ENCODE results near the gene ECHDC1.

Gene ECHDC1

GRCh38 chr6:127383988-127384387, 40.6 kb upstream of the ECHDC1 start:
- CTCF ChIA-PET = no interaction called here
- Histone ChIP-seq H3K27ac (ENCODE audit: insufficient read depth in 1 of 2, low read depth in 1 of 2, low read length in 2 of 2, poor library complexity in 1 of 2, severe bottlenecking in 2 of 2) (no peak overlapping the region), H3K4me3 (ENCODE audit: control insufficient read depth in 1 of 7, extremely low read depth in 1 of 7, insufficient read depth in 4 of 7, low read depth in 2 of 7, low read length in 6 of 7) (no peak overlapping the region), H3K36me3 (ENCODE audit: control insufficient read depth in 4 of 4, insufficient read depth in 4 of 4, low read length in 3 of 4) (no peaks in the 10 kb centered on the region), H3K9me3 (ENCODE audit: control extremely low read depth in 1 of 5, control insufficient read depth in 4 of 5, insufficient read depth in 2 of 5, low read depth in 1 of 5, low read length in 4 of 5) (no peaks in the 10 kb centered on the region), H3K27me3 (replicated peaks in 2 of 5; ENCODE audit: control insufficient read depth in 4 of 5, insufficient read depth in 5 of 5, low read length in 4 of 5) (no peaks in the 10 kb centered on the region), H3K4me1 (ENCODE audit: control extremely low read depth in 1 of 4, control insufficient read depth in 4 of 4, insufficient read depth in 4 of 4, low read length in 3 of 4) (peaks cover 0 to 6% (median 0%) of the 10 kb centered on the region in 4 experiments)
- WGBS (ENCODE audit: insufficient coverage) = no CpG with 5 or more reads among the region's 1 CpG
- POLR2A ChIA-PET = no interaction called here
- DNase-seq = no peak

GRCh38 chr6:127382413-127382812, 39.0 kb upstream of the ECHDC1 start:
- Histone ChIP-seq H3K9me3 (ENCODE audit: control extremely low read depth in 1 of 5, control insufficient read depth in 4 of 5, insufficient read depth in 2 of 5, low read depth in 1 of 5, low read length in 4 of 5) (no peaks in the 10 kb centered on the region), H3K36me3 (ENCODE audit: control insufficient read depth in 4 of 4, insufficient read depth in 4 of 4, low read length in 3 of 4) (no peaks in the 10 kb centered on the region), H3K27ac (ENCODE audit: insufficient read depth in 1 of 2, low read depth in 1 of 2, low read length in 2 of 2, poor library complexity in 1 of 2, severe bottlenecking in 2 of 2) (no peak overlapping the region), H3K4me3 (ENCODE audit: control insufficient read depth in 1 of 7, extremely low read depth in 1 of 7, insufficient read depth in 4 of 7, low read depth in 2 of 7, low read length in 6 of 7) (no peak overlapping the region), H3K4me1 (ENCODE audit: control extremely low read depth in 1 of 4, control insufficient read depth in 4 of 4, insufficient read depth in 4 of 4, low read length in 3 of 4) (peaks cover 0 to 6% (median 0%) of the 10 kb centered on the region in 4 experiments), H3K27me3 (replicated peaks in 2 of 5; ENCODE audit: control insufficient read depth in 4 of 5, insufficient read depth in 5 of 5, low read length in 4 of 5) (no peaks in the 10 kb centered on the region)
- WGBS (ENCODE audit: insufficient coverage) = no CpG with 5 or more reads among the region's 3 CpGs
- ChIA-PET CTCF (interaction anchor here (0.6 kb wide), 1 partner anchor 1447 kb away, joined by 3 read pairs; no protein-coding TSS in a partner anchor), POLR2A (no interaction called here)
- no peak for DNase-seq

GRCh38 chr6:127381384-127381783, 38.0 kb upstream of the ECHDC1 start:
- DNase-seq = peak in 2 of 3 donors; percentile 20 to 32
- POLR2A ChIA-PET = no interaction called here
- H3K36me3 ChIP-seq (ENCODE audit: control insufficient read depth in 4 of 4, insufficient read depth in 4 of 4, low read length in 3 of 4) = no peaks in the 10 kb centered on the region
- H3K27me3 ChIP-seq (replicated peaks in 2 of 5; ENCODE audit: control insufficient read depth in 4 of 5, insufficient read depth in 5 of 5, low read length in 4 of 5) = no peaks in the 10 kb centered on the region
- H3K4me3 ChIP-seq (ENCODE audit: control insufficient read depth in 1 of 7, extremely low read depth in 1 of 7, insufficient read depth in 4 of 7, low read depth in 2 of 7, low read length in 6 of 7) = no peak overlapping the region
- no peak overlapping the region for H3K27ac ChIP-seq (ENCODE audit: insufficient read depth in 1 of 2, low read depth in 1 of 2, low read length in 2 of 2, poor library complexity in 1 of 2, severe bottlenecking in 2 of 2)
- no CpG with 5 or more reads among the region's 3 CpGs for WGBS (ENCODE audit: insufficient coverage)
- CTCF ChIA-PET = interaction anchor here (0.7 kb wide), 1 partner anchor 39 kb away, joined by 3 read pairs; no protein-coding TSS in a partner anchor
- no peaks in the 10 kb centered on the region for H3K9me3 ChIP-seq (ENCODE audit: control extremely low read depth in 1 of 5, control insufficient read depth in 4 of 5, insufficient read depth in 2 of 5, low read depth in 1 of 5, low read length in 4 of 5)
- peaks cover 0 to 6% (median 0%) of the 10 kb centered on the region in 4 experiments for H3K4me1 ChIP-seq (ENCODE audit: control extremely low read depth in 1 of 4, control insufficient read depth in 4 of 4, insufficient read depth in 4 of 4, low read length in 3 of 4)

DNA sequence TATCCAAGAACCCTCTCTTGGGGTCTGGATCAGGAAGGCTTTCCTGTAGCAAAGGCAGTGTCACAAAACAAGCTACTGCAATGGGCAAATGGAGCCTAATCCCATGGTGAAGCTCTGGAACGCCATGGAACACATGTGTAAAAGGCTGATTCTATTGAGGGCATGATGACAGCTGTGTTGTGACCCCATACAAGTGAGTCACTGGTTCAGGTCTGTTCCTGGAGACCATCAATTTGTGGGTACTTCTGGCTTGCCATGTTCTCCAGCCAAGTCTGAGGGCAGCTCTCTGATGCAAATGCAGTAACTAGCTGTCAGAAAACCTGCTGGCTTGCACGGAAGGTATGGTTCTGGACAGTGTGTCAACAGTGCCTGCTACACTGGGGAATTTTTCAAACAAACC, 33.3 kb upstream of the ECHDC1 start:
- WGBS (ENCODE audit: insufficient coverage) = 95% methylated on average over 2 of the region's 2 CpGs
- ChIA-PET CTCF (interaction anchor here (0.9 kb wide), 1 partner anchor 15 kb away, joined by 3 read pairs; no protein-coding TSS in a partner anchor), POLR2A (no interaction called here)
- Histone ChIP-seq H3K36me3 (ENCODE audit: control insufficient read depth in 4 of 4, insufficient read depth in 4 of 4, low read length in 3 of 4) (no peaks in the 10 kb centered on the region), H3K4me1 (ENCODE audit: control extremely low read depth in 1 of 4, control insufficient read depth in 4 of 4, insufficient read depth in 4 of 4, low read length in 3 of 4) (peaks cover 0 to 6% (median 0%) of the 10 kb centered on the region in 4 experiments), H3K27me3 (replicated peaks in 2 of 5; ENCODE audit: control insufficient read depth in 4 of 5, insufficient read depth in 5 of 5, low read length in 4 of 5) (no peaks in the 10 kb centered on the region), H3K4me3 (ENCODE audit: control insufficient read depth in 1 of 7, extremely low read depth in 1 of 7, insufficient read depth in 4 of 7, low read depth in 2 of 7, low read length in 6 of 7) (no peak overlapping the region), H3K9me3 (ENCODE audit: control extremely low read depth in 1 of 5, control insufficient read depth in 4 of 5, insufficient read depth in 2 of 5, low read depth in 1 of 5, low read length in 4 of 5) (peaks cover 0 to 6% (median 4%) of the 10 kb centered on the region in 5 experiments), H3K27ac (ENCODE audit: insufficient read depth in 1 of 2, low read depth in 1 of 2, low read length in 2 of 2, poor library complexity in 1 of 2, severe bottlenecking in 2 of 2) (no peak overlapping the region)
- no peak for DNase-seq

- Histone ChIP-seq H3K27ac (ENCODE audit: insufficient read depth in 1 of 2, low read depth in 1 of 2, low read length in 2 of 2, poor library complexity in 1 of 2, severe bottlenecking in 2 of 2) (no peak overlapping the region), H3K4me3 (ENCODE audit: control insufficient read depth in 1 of 7, extremely low read depth in 1 of 7, insufficient read depth in 4 of 7, low read depth in 2 of 7, low read length in 6 of 7) (no peak overlapping the region), H3K9me3 (ENCODE audit: control extremely low read depth in 1 of 5, control insufficient read depth in 4 of 5, insufficient read depth in 2 of 5, low read depth in 1 of 5, low read length in 4 of 5) (peaks cover 0 to 18% (median 3%) of the 10 kb centered on the region in 5 experiments), H3K4me1 (ENCODE audit: control extremely low read depth in 1 of 4, control insufficient read depth in 4 of 4, insufficient read depth in 4 of 4, low read length in 3 of 4) (no peaks in the 10 kb centered on the region), H3K36me3 (ENCODE audit: control insufficient read depth in 4 of 4, insufficient read depth in 4 of 4, low read length in 3 of 4) (no peaks in the 10 kb centered on the region), H3K27me3 (replicated peaks in 2 of 5; ENCODE audit: control insufficient read depth in 4 of 5, insufficient read depth in 5 of 5, low read length in 4 of 5) (no peaks in the 10 kb centered on the region)
- no peak for DNase-seq
- WGBS (ENCODE audit: insufficient coverage) = no CpG with 5 or more reads among the region's 1 CpG
- ChIA-PET CTCF (no interaction called here), POLR2A (no interaction called here)
Measured at GRCh38 chr6:127367023-127367375, 23.6 kb upstream of the ECHDC1 start.

GRCh38 chr6:127366282-127367022, 23.0 kb upstream of the ECHDC1 start:
- Histone ChIP-seq H3K27ac (ENCODE audit: insufficient read depth in 1 of 2, low read depth in 1 of 2, low read length in 2 of 2, poor library complexity in 1 of 2, severe bottlenecking in 2 of 2) (no peak overlapping the region), H3K36me3 (ENCODE audit: control insufficient read depth in 4 of 4, insufficient read depth in 4 of 4, low read length in 3 of 4) (no peaks in the 10 kb centered on the region), H3K27me3 (replicated peaks in 2 of 5; ENCODE audit: control insufficient read depth in 4 of 5, insufficient read depth in 5 of 5, low read length in 4 of 5) (no peaks in the 10 kb centered on the region), H3K4me3 (ENCODE audit: control insufficient read depth in 1 of 7, extremely low read depth in 1 of 7, insufficient read depth in 4 of 7, low read depth in 2 of 7, low read length in 6 of 7) (no peak overlapping the region), H3K4me1 (ENCODE audit: control extremely low read depth in 1 of 4, control insufficient read depth in 4 of 4, insufficient read depth in 4 of 4, low read length in 3 of 4) (no peaks in the 10 kb centered on the region), H3K9me3 (ENCODE audit: control extremely low read depth in 1 of 5, control insufficient read depth in 4 of 5, insufficient read depth in 2 of 5, low read depth in 1 of 5, low read length in 4 of 5) (peaks cover 0 to 15% (median 3%) of the 10 kb centered on the region in 5 experiments)
- ChIA-PET POLR2A (no interaction called here), CTCF (no interaction called here)
- 79% methylated on average over 4 of the region's 5 CpGs for WGBS (ENCODE audit: insufficient coverage)
- no peak for DNase-seq

DNA sequence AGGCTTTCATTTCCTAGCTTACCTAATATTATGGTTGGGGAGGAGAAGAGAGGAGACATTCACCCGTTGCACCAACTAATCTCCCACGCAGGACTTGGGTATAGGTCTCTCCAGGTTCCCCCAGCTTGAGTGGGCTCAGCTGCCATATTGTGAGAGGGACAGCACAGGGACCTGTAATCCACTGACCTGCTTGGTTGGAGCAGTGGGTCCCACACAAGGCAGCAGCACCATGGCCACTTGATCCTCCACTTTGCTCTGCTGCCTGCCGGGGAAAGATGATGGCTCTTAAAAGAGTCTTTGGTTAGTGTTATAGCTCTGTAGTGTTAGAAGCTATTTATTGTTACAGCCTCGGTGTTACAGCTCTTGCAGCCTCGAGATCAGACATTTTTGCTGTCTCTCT, 22.5 kb upstream of the ECHDC1 start:
- Histone ChIP-seq H3K9me3 (ENCODE audit: control extremely low read depth in 1 of 5, control insufficient read depth in 4 of 5, insufficient read depth in 2 of 5, low read depth in 1 of 5, low read length in 4 of 5) (peaks cover 0 to 13% (median 3%) of the 10 kb centered on the region in 5 experiments), H3K27ac (ENCODE audit: insufficient read depth in 1 of 2, low read depth in 1 of 2, low read length in 2 of 2, poor library complexity in 1 of 2, severe bottlenecking in 2 of 2) (no peak overlapping the region), H3K4me3 (ENCODE audit: control insufficient read depth in 1 of 7, extremely low read depth in 1 of 7, insufficient read depth in 4 of 7, low read depth in 2 of 7, low read length in 6 of 7) (no peak overlapping the region), H3K4me1 (ENCODE audit: control extremely low read depth in 1 of 4, control insufficient read depth in 4 of 4, insufficient read depth in 4 of 4, low read length in 3 of 4) (no peaks in the 10 kb centered on the region), H3K27me3 (replicated peaks in 2 of 5; ENCODE audit: control insufficient read depth in 4 of 5, insufficient read depth in 5 of 5, low read length in 4 of 5) (no peaks in the 10 kb centered on the region), H3K36me3 (ENCODE audit: control insufficient read depth in 4 of 4, insufficient read depth in 4 of 4, low read length in 3 of 4) (no peaks in the 10 kb centered on the region)
- 100% methylated on average over 3 of the region's 5 CpGs for WGBS (ENCODE audit: insufficient coverage)
- CTCF ChIA-PET = no interaction called here
- POLR2A ChIA-PET = no interaction called here
- DNase-seq = no peak

All from common myeloid progenitor, CD34-positive (primary cell).